OCI-LY3 (cell line): ENCODE measurements around the gene ANKS1A.

Experiments
- CTCF ChIP-seq: fragments of 200-600, 300-600 bp; sonication (generic); IDR thresholded peaks from 2 replicates; pipeline ENCODE4 v1.5.1; 2014; ENCODE audit warnings: antibody characterized with exemption, low read length, low read depth
- EZH2phosphoT487 ChIP-seq: fragments of 200-600 bp; shearing (Covaris generic); IDR thresholded peaks from 2 replicates; pipeline ENCODE4 v1.6.1; 2018; ENCODE audit warnings: antibody characterized with exemption, mixed run types, low read depth

DNA sequence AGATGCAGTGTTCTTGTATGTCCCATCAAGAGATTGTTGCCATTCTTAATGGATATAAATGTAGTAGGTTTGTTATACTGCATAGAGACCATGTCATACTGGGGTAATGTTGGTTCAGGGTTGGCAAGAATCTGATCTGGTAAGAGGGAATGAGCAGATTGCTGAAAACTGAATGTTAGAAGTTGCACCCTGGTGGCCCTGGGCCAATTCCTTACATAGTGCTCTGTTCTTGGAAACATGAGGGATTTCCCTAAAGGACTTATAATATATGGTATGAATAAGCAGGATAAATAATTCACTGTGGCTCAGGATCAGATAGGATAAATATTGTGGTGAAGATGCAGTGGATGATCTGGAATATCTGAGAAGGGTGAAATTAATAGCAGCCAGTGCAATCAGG, 70.2 kb downstream of the ANKS1A start:
- TF ChIP-seq CTCF (no peak), EZH2phosphoT487 (no peak)
